Measurements from ENCODE around the gene KIAA1328.

- no peak for TF ChIP-seq CTCF (IDR thresholded peaks at IDR 0.05)
- TF ChIP-seq POLR2A (IDR thresholded peaks at IDR 0.05): no peak
Observed at GRCh38 chr18:37231251-37231650, 402.3 kb downstream of the KIAA1328 start.

Data from heart left ventricle (tissue), 13 donors.